GM19372 (cell line): ENCODE measurements around the gene CLP1.

Source experiments
- ATAC-seq: cut with Tn5 transposase; IDR thresholded peaks from one replicate; pipeline ENCODE4 v1.9.1; 2021; ENCODE audit warnings: mild to moderate bottlenecking, low read depth, moderate library complexity; ENCODE audit not compliant: unreplicated experiment

The CLP1 gene

DNA sequence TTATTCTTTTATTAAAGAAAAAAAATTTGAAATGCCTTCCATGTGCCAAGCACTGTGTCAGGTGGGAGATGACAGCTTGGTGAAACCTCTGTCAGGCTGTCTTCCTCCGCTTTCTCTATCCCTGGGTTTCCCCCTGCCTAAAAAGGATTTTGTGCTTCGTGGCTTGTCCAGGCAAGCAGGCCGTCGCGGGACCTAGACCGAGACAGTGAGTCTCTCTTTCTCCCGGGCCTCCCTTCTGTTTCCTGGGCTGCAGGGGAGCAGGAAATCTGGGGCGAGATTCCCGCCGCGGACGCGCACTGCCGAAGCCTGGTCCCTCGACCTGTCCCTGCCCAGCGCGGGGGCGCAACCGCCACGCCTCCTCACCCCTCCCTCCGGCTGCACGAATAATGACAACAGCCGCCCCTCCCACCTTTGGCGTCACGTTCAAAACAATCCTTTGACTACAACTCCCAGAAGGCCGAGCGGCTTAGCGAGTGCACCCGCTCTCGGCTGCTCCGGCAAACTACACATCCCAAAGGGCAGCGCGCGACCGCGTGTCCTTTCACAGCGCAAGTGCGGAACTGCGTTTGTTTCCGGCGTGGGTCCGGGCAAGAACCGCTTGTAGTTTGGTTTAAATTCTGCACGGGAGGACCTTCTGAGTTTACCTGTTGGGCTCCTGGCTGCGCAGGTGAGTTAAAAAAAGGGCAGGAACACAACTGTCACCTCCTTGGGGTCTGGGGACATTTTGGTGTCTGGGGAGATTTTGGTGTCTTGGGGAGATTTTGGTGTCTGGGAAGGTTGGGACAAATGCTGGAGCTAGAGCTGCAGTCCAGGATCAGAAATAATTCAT is at the start of gene CLP1:
CLP1 (plus strand) TSS at position 569 of the 829 bp plus-strand sequence. CDS start 1,715 bp downstream, outside the sequence.
- peak; percentile 99 for ATAC-seq

DNA sequence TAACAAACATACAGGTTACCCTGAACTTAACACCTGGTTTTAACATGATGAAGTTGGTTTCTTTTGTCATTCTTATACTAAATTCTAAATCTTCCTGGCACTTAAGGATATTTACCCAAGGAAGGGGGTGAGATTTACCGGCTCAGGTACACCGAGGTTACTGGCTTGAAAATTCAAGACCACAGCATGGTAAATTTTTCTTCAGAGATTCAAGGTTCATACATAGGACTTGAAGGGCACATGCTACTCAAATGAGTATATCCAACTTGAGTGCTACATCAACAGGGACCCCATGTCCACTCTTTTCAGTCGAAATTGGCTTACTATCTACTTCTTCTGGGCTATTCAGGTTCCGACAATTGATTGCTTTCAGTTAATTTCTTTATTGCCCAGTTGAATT is 47.4 kb upstream of the CLP1 start:
- ATAC-seq = no peak

GRCh38 chr11:57614234-57614772 is 43.3 kb upstream of the CLP1 start:
- no peak for ATAC-seq

DNA sequence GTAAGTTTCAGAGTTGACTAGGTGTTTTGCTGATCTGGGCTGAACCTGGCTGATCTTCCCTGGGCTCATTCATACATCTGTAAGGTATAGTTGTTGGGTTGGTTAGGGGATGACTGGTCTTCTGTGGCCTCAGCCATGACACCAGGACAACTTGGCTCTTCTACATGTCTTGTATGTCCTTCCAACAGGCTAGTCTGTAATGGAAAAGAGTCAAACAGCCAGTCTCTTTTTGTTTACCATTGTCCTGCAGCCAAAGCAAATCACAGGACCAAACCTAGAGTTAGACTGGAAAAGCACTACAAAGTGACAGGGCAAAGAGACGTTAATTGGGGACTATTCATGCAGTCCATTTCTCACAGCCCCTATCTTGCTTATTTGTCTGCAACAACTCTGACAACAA is 42.3 kb upstream of the CLP1 start:
- ATAC-seq = no peak

DNA sequence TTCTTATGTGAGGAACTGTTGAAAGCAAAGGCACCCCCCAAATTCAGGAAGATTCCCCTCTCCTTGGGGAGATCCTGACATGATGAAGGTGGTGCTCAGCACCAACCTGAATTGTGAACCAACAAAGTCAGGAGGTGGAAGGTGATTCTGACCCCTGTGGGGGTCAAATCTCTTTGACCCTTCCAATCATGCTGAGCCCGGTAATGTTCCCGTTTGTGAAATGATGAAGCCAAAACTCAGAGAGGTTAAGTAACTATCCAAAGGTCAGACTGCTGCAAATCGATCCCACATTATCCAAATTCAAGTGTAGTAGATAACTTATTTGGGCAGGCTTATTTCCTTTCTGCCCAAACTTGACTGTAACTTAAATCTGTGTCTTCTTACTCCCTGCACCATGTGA is 41.0 kb upstream of the CLP1 start:
- ATAC-seq = no peak

DNA sequence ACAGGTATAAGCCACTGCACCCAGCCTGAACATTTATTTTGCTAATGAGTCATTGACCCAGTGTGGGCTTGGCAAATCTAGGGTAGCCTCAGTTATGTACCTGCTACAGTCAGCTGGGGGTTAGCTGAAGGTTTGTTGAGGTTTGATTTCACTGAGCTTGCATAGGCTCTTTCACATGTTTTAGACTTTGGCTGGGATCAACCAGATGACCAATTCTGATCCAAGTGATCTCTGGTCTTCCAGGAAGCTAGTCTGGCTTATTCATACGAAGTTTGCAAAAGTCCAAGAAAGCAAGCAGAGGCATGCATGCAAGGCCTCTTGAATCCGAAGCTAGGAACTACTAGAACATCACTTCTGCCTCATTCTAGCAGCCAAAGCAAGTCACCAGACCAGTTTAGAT is 39.1 kb upstream of the CLP1 start:
- ATAC-seq = no peak

- no peak for ATAC-seq
Observed at GRCh38 chr11:57619331-57619730, 38.2 kb upstream of the CLP1 start.

DNA sequence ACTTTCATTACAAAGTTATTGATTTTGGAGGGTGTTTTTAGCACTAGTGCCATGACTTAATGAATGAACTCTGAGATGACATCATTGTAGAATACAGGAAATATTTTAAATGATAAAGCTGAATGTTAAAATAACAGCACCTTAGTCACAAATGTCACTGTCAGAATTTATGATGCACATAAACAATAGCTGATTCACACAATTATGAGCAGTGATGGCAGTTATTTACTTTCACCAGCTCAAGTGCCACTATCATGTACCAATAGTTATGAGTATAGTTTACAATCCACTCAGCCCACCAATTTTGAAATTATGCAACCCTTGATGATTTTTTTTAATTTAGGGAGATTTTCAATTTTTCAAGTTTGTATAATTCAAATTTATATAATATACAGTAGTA is 37.1 kb upstream of the CLP1 start:
- ATAC-seq = no peak

- ATAC-seq = no peak
Observed at GRCh38 chr11:57622263-57622662, 35.3 kb upstream of the CLP1 start.

DNA sequence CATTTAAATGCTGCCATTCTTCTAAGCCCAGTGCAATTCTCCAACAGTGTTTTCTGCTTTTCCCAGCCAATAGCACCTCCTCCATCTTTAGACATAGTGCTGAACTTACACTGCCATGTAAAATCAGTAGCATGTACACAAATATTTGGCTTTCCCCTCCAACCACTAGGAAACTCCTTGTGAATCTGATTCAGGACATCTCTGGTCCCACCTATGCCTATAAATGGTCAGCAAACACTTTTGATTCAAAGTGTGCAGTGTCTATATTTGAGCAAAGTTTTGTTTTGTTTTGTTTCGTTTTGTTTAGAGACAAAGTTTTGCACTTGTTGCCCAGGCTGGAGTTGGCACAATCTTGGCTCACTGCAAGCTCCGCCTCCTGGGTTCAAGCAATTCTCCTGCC is 32.7 kb upstream of the CLP1 start:
- no peak for ATAC-seq

- no peak for ATAC-seq
Observed at GRCh38 chr11:57626895-57627294, 30.7 kb upstream of the CLP1 start.

DNA sequence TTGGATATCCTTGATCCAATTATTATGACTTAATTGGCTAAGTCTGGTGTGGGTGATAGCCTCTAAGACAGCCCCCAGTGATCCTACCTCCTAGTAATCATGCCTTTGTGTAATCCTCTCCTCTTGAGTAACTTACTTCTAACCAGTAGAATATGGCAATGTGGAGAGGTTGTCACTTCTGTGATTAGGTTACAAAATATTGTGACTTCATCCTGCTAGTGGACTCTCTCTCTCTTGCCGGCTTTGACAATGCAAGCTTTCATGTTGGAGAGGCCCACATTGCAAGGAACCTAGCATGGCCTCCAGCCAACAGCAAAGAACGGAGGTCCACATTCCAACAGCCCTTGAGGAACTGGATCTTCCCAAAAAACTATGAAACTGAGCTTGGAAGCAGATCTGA is 27.4 kb upstream of the CLP1 start:
- no peak for ATAC-seq

DNA sequence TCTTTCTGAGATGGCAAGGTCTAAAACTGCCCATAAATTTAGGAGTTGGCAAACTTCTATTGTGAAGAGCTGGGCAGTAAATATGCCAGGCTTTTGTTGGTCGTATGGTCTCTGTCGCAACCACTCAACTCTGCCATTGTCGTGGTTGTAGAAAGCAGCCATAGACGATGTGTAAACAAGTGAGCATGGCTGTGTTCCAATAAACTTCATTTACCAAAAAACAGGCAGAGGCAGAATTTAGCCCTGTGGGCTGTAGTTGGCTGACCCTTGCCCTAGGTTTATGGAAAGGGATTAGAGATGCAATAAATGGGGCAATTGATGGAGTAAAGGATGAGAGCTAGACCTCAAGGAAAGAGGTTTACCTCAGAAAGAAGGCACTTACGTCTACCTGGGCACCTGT is 25.4 kb upstream of the CLP1 start:
- ATAC-seq = no peak

DNA sequence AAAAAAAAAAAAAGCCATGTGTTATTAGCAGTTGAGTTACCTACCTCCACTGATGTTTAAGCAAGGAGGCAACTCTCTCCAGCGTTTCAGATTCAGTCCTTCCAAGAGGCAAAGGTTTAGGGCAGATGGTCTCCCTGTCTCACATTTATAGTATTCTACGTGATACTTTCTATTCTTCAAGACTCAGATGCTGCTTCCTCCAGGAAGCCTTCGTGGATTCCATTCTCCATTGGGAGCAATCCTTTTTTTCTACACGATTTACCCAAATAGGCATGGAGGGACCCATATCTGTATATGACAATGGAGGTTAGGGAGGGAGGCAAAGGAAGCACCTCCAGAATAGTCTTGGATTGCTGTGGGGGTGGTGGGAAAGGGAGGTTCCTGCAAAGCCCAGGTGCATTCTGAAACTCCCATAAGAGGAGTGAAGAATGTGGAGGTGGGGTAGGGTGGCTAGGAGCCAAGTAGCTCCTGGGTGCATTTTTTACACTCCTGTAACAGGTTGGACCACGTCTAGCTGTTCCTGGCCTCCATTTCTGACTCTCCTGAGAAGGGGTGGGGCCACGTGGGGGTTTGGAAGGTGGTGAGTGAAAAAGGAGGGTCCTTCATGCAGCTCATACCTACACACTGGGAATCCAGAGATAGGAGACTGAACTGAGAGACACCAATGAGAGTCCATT is 24.0 kb upstream of the CLP1 start:
- no peak for ATAC-seq

GRCh38 chr11:57634311-57634710 is 23.3 kb upstream of the CLP1 start:
- no peak for ATAC-seq

DNA sequence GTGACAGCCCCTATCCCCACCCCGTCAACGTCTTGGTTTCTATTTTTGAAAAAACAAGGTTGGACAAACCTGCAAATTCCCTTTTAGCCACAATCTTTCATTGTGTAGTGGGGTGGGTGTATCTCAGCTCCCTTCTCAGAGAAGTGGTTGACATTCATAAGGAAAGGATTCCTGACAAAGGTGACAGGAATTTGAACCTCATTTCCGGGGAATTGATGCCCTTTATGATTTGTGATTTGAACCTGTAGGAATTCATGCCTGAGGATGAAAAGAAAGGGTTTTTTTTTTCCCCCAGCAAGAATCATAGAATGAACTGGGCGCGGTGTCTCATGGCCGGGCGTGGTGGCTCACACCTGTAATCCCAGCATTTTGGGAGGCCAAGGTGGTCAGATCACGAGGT is 22.3 kb upstream of the CLP1 start:
- no peak for ATAC-seq

DNA sequence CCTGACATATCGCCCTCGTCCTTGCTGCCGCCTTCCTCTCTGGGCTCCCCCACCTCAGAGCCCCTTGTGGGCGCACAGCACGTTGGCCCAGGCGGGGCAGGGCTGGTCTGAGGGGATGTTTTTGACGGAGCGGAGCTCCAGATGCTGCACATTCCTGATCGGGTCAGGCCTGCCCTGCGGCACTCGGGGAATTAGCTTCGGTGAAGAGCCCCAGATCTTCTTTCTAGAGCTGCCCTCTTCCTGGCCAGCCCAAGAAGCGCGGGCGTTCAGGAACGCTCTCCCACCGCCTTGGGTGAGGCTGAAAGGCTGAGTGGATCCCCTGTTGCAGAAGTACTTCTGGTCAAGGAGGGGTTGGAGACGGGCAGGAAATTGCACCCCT is 19.9 kb upstream of the CLP1 start:
- no peak for ATAC-seq

- no peak for ATAC-seq
Observed at GRCh38 chr11:57638005-57638781, 19.4 kb upstream of the CLP1 start.

- no peak for ATAC-seq
Observed at GRCh38 chr11:57638811-57639320, 18.7 kb upstream of the CLP1 start.

GRCh38 chr11:57639321-57640067 is 18.1 kb upstream of the CLP1 start:
- no peak for ATAC-seq
